ENCODE measurements around the gene DECR2.
"Not testable (repeated sequence)": the region's sequence is repeated elsewhere in the genome, so short reads cannot be mapped to it uniquely, and the experiment has no call there.

DECR2 gene

GRCh38 chr16:372302-372983 lies 29.2 kb upstream of the DECR2 start:
- Mint-ChIP-seq H3K27me3 (no peaks in the 10 kb centered on the region), H3K4me1 (peaks cover 12% of the 10 kb centered on the region), H3K4me3 (no peak overlapping the region), H3K36me3 (ENCODE audit: low read depth) (peaks cover 4% of the 10 kb centered on the region), H3K9me3 (no peaks in the 10 kb centered on the region), H3K27ac (no peak overlapping the region)
- DNase-seq (no peak), ATAC-seq (no peak)

- H3K9me3 Mint-ChIP-seq, result no peaks in the 10 kb centered on the region
- peaks cover 4% of the 10 kb centered on the region for H3K36me3 Mint-ChIP-seq (ENCODE audit: low read depth)
- H3K27me3 Mint-ChIP-seq, result no peaks in the 10 kb centered on the region
Measured at GRCh38 chr16:373020-373598, 28.6 kb upstream of the DECR2 start.

GRCh38 chr16:373848-374615 lies 27.7 kb upstream of the DECR2 start:
- Mint-ChIP-seq H3K27me3 (no peaks in the 10 kb centered on the region), H3K36me3 (ENCODE audit: low read depth) (peaks cover 1% of the 10 kb centered on the region), H3K4me3 (no peak overlapping the region), H3K27ac (no peak overlapping the region), H3K4me1 (peaks cover 12% of the 10 kb centered on the region), H3K9me3 (no peaks in the 10 kb centered on the region)
- DNase-seq, result no peak
- ATAC-seq, result no peak

More at GRCh38 chr16:373020-373598, 28.6 kb upstream of the DECR2 start:
- DNase-seq (no peak), ATAC-seq (no peak)
- peaks cover 12% of the 10 kb centered on the region for H3K4me1 Mint-ChIP-seq
- H3K4me3 Mint-ChIP-seq, result no peak overlapping the region
- no peak overlapping the region for H3K27ac Mint-ChIP-seq

GRCh38 chr16:374616-374926 lies 27.1 kb upstream of the DECR2 start:
- H3K4me1 Mint-ChIP-seq, result peaks cover 12% of the 10 kb centered on the region
- ATAC-seq, result no peak
- no peaks in the 10 kb centered on the region for H3K27me3 Mint-ChIP-seq

GRCh38 chr16:375212-375611 lies 26.5 kb upstream of the DECR2 start:
- no peak overlapping the region for H3K27ac Mint-ChIP-seq
- H3K36me3 Mint-ChIP-seq (ENCODE audit: low read depth), result no peaks in the 10 kb centered on the region
- no peak overlapping the region for H3K4me3 Mint-ChIP-seq
- peaks cover 15% of the 10 kb centered on the region for H3K4me1 Mint-ChIP-seq
- H3K9me3 Mint-ChIP-seq, result no peaks in the 10 kb centered on the region
- ATAC-seq (no peak), DNase-seq (no peak)
- H3K27me3 Mint-ChIP-seq, result no peaks in the 10 kb centered on the region

More at GRCh38 chr16:374616-374926, 27.1 kb upstream of the DECR2 start:
- H3K4me3 Mint-ChIP-seq, result no peak overlapping the region
- DNase-seq, result no peak
- H3K9me3 Mint-ChIP-seq, result no peaks in the 10 kb centered on the region
- no peaks in the 10 kb centered on the region for H3K36me3 Mint-ChIP-seq (ENCODE audit: low read depth)
- H3K27ac Mint-ChIP-seq, result no peak overlapping the region

- no peak overlapping the region for H3K4me3 Mint-ChIP-seq
- ATAC-seq, result no peak
- H3K36me3 Mint-ChIP-seq (ENCODE audit: low read depth), result no peaks in the 10 kb centered on the region
Measured at GRCh38 chr16:375927-376816, 25.5 kb upstream of the DECR2 start.

GRCh38 chr16:376817-377418 lies 24.8 kb upstream of the DECR2 start:
- no peak for DNase-seq
- no peak overlapping the region for H3K4me3 Mint-ChIP-seq
- H3K27me3 Mint-ChIP-seq, result no peaks in the 10 kb centered on the region
- H3K36me3 Mint-ChIP-seq (ENCODE audit: low read depth), result no peaks in the 10 kb centered on the region
- no peaks in the 10 kb centered on the region for H3K9me3 Mint-ChIP-seq
- H3K27ac Mint-ChIP-seq, result no peak overlapping the region
- peaks cover 9% of the 10 kb centered on the region for H3K4me1 Mint-ChIP-seq
- ATAC-seq, result no peak

More at GRCh38 chr16:375927-376816, 25.5 kb upstream of the DECR2 start:
- peaks cover 11% of the 10 kb centered on the region for H3K4me1 Mint-ChIP-seq
- no peaks in the 10 kb centered on the region for H3K27me3 Mint-ChIP-seq
- no peak overlapping the region for H3K27ac Mint-ChIP-seq
- no peaks in the 10 kb centered on the region for H3K9me3 Mint-ChIP-seq
- DNase-seq, result no peak

- H3K9me3 Mint-ChIP-seq, result no peaks in the 10 kb centered on the region
- H3K27me3 Mint-ChIP-seq, result no peaks in the 10 kb centered on the region
- no peaks in the 10 kb centered on the region for H3K36me3 Mint-ChIP-seq (ENCODE audit: low read depth)
- no peak overlapping the region for H3K4me3 Mint-ChIP-seq
- DNase-seq (no peak), ATAC-seq (no peak)
- H3K4me1 Mint-ChIP-seq, result peaks cover 10% of the 10 kb centered on the region
- H3K27ac Mint-ChIP-seq, result no peak overlapping the region
Measured at GRCh38 chr16:377419-377951, 24.2 kb upstream of the DECR2 start.

- not testable (repeated sequence) for ATAC-seq; H3K36me3 Mint-ChIP-seq (ENCODE audit: low read depth); H3K27ac Mint-ChIP-seq; H3K9me3 Mint-ChIP-seq; DNase-seq; H3K4me3 Mint-ChIP-seq; H3K27me3 Mint-ChIP-seq
- peaks cover 18% of the 10 kb centered on the region for H3K4me1 Mint-ChIP-seq
Measured at GRCh38 chr16:378113-378820, 23.4 kb upstream of the DECR2 start.

- Mint-ChIP-seq H3K4me3 (no peak overlapping the region), H3K36me3 (ENCODE audit: low read depth) (no peaks in the 10 kb centered on the region), H3K9me3 (no peaks in the 10 kb centered on the region), H3K27ac (no peak overlapping the region), H3K27me3 (no peaks in the 10 kb centered on the region), H3K4me1 (peaks cover 22% of the 10 kb centered on the region)
- ATAC-seq (no peak), DNase-seq (no peak)
Measured at GRCh38 chr16:378821-379182, 22.9 kb upstream of the DECR2 start.

- no peaks in the 10 kb centered on the region for H3K9me3 Mint-ChIP-seq
- H3K4me3 Mint-ChIP-seq, result no peak overlapping the region
- H3K27ac Mint-ChIP-seq, result no peak overlapping the region
Measured at GRCh38 chr16:379183-379960, 22.3 kb upstream of the DECR2 start.

GRCh38 chr16:379961-380761 lies 21.5 kb upstream of the DECR2 start:
- peak overlapping the region; percentile 73 for H3K4me3 Mint-ChIP-seq
- ATAC-seq (no peak), DNase-seq (no peak)
- peaks cover 26% of the 10 kb centered on the region for H3K4me1 Mint-ChIP-seq
- H3K27ac Mint-ChIP-seq, result no peak overlapping the region
- no peaks in the 10 kb centered on the region for H3K9me3 Mint-ChIP-seq
- H3K27me3 Mint-ChIP-seq, result no peaks in the 10 kb centered on the region
- H3K36me3 Mint-ChIP-seq (ENCODE audit: low read depth), result no peaks in the 10 kb centered on the region

More at GRCh38 chr16:379183-379960, 22.3 kb upstream of the DECR2 start:
- H3K36me3 Mint-ChIP-seq (ENCODE audit: low read depth), result no peaks in the 10 kb centered on the region
- ATAC-seq (no peak), DNase-seq (no peak)
- H3K27me3 Mint-ChIP-seq, result no peaks in the 10 kb centered on the region
- H3K4me1 Mint-ChIP-seq, result peaks cover 26% of the 10 kb centered on the region
